Stimulated activated CD4-positive, alpha-beta T cell treated with anti-CD3 and anti-CD28 coated beads, Interleukin-4, amount 100 ng/mL, for 24 hours (primary cell): ENCODE results near the gene CAMTA1.

Experiments
- DNase-seq: peaks from one replicate; pipeline ENCODE4 v3.0.0-alpha.2; 2020

Gene CAMTA1

GRCh38 chr1:7516929-7517328 is 731.7 kb downstream of the CAMTA1 start:
- DNase-seq: no peak

GRCh38 chr1:7517611-7518330 is 732.5 kb downstream of the CAMTA1 start:
- no peak for DNase-seq

- no peak for DNase-seq
These were observed 733.2 kb downstream of the CAMTA1 start for GRCh38 chr1:7518411-7518810.

- no peak for DNase-seq
These were observed 734.1 kb downstream of the CAMTA1 start for GRCh38 chr1:7519181-7519860.

GRCh38 chr1:7519861-7520395 is 734.7 kb downstream of the CAMTA1 start:
- DNase-seq: no peak

GRCh38 chr1:7520496-7520895 is 735.2 kb downstream of the CAMTA1 start:
- no peak for DNase-seq

- DNase-seq: no peak
These were observed 739.4 kb downstream of the CAMTA1 start for GRCh38 chr1:7524341-7525337.

- DNase-seq: no peak
These were observed 740.2 kb downstream of the CAMTA1 start for GRCh38 chr1:7525338-7526063.

GRCh38 chr1:7526196-7526866 is 741.1 kb downstream of the CAMTA1 start:
- no peak for DNase-seq

- DNase-seq: no peak
These were observed 741.8 kb downstream of the CAMTA1 start for GRCh38 chr1:7526867-7527732.

GRCh38 chr1:7527733-7528045 is 742.4 kb downstream of the CAMTA1 start:
- DNase-seq: no peak

- no peak for DNase-seq
These were observed 743.3 kb downstream of the CAMTA1 start for GRCh38 chr1:7528386-7529198.

- DNase-seq: no peak
These were observed 744.7 kb downstream of the CAMTA1 start for GRCh38 chr1:7529917-7530316.

- no peak for DNase-seq
These were observed 746.5 kb downstream of the CAMTA1 start for GRCh38 chr1:7531562-7532340.

GRCh38 chr1:7533006-7533405 is 747.8 kb downstream of the CAMTA1 start:
- DNase-seq: no peak

GRCh38 chr1:7534061-7534825 is 749.0 kb downstream of the CAMTA1 start:
- no peak for DNase-seq

GRCh38 chr1:7535016-7535415 is 749.8 kb downstream of the CAMTA1 start:
- no peak for DNase-seq
